GM12873 (cell line): ENCODE measurements around the gene RNGTT.

Experiments used
- CTCF ChIP-seq: IDR thresholded peaks from 2 replicates; pipeline ENCODE4 v1.5.1; 2012; ENCODE audit warnings: low read depth, mild to moderate bottlenecking, moderate library complexity, low read length, control low read depth; ENCODE audit not compliant: insufficient read depth; ENCODE audit errors: missing control alignments

The RNGTT gene

GRCh38 chr6:88748141-88748540 lies 215.3 kb downstream of the RNGTT start:
- TF ChIP-seq CTCF: no peak

- TF ChIP-seq CTCF: no peak
These were observed 221.5 kb downstream of the RNGTT start for GRCh38 chr6:88741939-88742338.

- TF ChIP-seq CTCF: no peak
These were observed 222.3 kb downstream of the RNGTT start for GRCh38 chr6:88741071-88741470.

- no peak for TF ChIP-seq CTCF
These were observed 228.9 kb downstream of the RNGTT start for GRCh38 chr6:88734544-88734943.

- TF ChIP-seq CTCF: no peak
These were observed 232.8 kb downstream of the RNGTT start for GRCh38 chr6:88730611-88731011.

GRCh38 chr6:88728756-88729155 lies 234.7 kb downstream of the RNGTT start:
- no peak for TF ChIP-seq CTCF

GRCh38 chr6:88725111-88725975 lies 238.1 kb downstream of the RNGTT start:
- TF ChIP-seq CTCF: no peak
